Globus pallidus (tissue), 1 donor: ENCODE results near the gene ATXN1.

Experiments
- DNase-seq: peaks from one replicate; pipeline ENCODE4 v3.0.0-alpha.2; 2015; ENCODE audit warnings: low spot score

The ATXN1 gene

GRCh38 chr6:16360365-16360764, 400.9 kb downstream of the ATXN1 start:
- DNase-seq, result no peak

GRCh38 chr6:16359563-16359962, 401.7 kb downstream of the ATXN1 start:
- DNase-seq, result no peak

- no peak for DNase-seq
These were observed 402.6 kb downstream of the ATXN1 start for GRCh38 chr6:16358531-16359138.

DNA sequence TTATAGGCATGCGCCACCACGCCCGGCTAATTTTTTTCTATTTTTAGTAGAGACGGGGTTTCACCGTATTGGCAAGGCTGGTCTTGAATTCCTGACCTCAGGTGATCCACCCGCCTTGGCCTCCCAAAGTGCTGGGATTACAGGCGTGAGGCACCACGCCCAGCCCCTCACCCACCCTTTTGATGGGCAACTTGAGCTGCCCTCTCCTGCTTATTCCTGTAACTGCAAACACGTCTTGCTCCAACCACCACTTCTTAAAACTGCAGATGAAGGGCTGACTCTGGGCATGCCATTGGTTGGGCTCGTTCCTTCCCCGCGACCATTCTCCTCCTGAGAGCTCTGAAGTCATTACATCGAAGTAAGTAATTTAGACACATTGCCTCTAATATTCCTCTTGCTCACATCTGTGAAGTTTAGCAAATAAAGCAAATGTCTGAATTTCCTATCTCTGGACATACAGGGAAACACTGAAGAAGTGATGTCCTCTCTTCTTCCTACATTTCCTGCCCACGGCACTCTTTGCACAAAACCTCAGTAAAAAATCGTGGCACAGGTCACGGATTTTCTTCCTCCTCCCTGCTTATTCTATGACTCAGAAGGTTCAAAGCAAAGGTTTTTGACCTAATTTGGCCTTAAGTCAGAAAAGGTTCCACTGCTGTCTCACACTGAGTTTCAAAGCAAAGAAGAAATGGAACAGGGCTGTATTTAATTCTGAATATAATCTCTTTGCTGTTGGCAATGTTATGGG, 405.4 kb downstream of the ATXN1 start:
- no peak for DNase-seq

GRCh38 chr6:16355238-16355637, 406.0 kb downstream of the ATXN1 start:
- DNase-seq, result no peak

DNA sequence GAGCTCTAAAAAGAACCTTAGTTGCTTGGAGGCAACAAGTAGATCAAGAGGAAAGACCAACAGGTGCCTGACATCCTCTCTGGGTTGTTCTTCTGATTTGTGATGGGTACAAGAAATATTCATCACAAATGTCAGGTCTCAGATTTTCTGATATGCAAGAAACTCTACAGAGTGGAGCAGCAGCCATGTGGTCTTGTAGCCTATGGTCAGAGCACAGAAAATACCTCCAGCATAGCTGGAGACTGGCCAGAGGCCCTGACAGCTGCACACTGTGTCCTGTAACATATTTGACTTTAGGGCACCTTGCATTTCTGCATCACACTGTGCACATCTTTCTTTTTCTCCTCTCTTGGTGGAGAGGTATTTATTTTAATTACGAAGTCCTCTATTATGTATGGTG, 406.6 kb downstream of the ATXN1 start:
- DNase-seq, result no peak

DNA sequence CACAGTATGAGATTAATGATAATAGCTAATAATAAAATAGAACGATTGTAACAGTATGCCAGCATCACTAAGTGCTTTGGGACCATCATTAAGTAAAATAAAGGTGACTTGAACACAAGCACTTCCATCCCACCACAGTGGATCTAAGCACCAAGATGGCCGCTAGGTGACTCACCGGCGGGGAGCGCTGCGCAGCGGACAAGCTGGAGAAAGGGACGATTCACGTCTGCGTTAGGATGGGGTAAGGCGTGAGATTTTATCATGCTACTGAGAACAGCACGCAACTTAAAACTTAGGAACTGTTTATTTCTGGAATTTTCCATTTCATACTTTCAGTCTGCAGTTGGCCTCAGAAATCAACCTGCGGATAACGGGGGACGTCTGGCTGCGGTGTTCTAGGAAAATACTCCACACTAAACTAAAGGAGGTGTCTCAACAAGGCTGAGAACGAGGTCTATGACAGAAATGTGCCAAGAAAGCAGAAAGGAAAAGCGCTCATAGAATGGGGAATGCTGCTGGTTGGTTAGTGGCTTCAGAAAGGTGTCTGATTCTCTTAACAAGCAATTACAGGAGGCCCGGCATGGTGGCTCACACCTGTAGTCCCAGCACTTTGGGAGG, 408.3 kb downstream of the ATXN1 start:
- no peak for DNase-seq

- no peak for DNase-seq
These were observed 409.0 kb downstream of the ATXN1 start for GRCh38 chr6:16352258-16352635.

DNA sequence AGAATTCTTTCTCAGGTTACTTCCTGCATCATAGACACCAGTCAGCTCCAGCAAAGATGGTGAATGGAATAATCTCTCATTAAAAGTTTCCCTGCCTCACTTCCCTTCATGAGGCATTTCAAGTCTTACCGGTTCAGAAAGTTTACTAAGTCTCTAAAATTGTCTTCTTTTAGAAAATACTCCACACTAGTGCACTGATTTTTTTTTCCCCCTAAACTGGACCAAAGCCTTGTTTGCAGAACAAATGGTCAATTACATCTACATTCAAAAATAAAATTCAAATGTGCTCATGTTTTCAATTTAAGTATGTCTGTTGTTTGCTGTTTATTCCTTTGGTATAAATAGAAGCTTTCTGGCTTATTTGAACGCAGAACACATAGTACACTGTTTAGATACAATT, 411.7 kb downstream of the ATXN1 start:
- no peak for DNase-seq

DNA sequence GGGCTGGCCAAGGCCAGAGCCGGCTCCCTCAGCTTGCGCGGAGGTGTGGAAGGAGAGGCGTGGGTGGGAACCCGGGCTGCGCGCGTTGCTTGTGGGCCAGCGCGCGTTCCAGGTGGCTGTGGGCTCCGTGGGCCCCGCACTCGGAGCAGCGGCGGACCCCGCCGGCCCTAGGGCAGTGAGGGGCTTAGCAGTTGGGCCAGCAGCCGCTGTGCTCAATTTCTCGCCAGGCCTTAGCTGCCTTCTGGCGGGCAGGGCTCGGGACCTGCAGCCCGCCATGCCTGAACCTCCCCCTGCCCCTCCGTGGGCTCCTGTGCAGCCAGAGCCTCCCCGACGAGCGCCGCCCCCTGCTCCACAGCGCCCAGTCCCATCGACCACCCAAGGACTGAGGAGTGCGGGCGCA, 414.4 kb downstream of the ATXN1 start:
- DNase-seq, result no peak

DNA sequence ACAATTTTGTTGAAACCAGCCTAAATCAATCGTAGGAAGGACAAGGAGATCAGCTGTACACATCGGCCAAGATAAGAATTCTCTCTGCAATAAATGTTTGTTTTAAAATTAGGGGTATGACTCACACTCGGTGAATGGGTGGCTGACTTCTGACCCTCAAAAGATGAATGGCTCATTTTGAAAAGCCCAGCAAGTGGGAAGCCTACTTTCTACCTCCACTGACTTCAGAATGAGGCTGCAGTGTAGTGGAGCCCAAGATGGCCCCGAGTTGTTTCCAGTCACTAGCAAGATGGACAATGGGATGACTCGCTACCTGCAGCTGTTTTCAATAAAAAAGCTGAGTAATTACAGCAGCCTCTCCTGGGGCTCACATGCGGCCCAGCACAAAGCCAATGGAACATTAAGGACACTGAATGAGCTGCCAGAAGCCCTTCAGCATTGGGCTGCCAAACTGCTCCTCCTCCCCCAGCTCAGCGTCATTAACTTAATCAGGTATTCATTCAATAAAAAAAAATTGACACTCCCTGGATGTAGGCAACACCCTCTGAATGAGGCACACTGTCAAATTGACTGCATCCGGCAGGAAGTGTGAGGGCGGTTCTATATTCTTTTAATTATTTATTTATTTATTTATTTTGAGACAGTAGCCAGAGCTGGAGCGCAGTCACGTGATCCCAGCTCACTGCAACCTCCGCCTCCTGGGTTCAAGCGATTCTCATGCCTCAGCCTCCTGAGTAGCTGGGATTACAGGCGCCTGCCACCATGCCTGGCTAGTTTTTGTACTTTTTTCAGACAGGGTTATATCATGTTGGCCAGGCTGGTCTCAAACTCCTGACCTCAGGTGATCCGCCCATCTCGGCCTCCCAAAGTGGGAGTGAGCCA, 415.6 kb downstream of the ATXN1 start:
- no peak for DNase-seq

GRCh38 chr6:16344756-16345155, 416.5 kb downstream of the ATXN1 start:
- no peak for DNase-seq

GRCh38 chr6:16343593-16343992, 417.7 kb downstream of the ATXN1 start:
- no peak for DNase-seq

DNA sequence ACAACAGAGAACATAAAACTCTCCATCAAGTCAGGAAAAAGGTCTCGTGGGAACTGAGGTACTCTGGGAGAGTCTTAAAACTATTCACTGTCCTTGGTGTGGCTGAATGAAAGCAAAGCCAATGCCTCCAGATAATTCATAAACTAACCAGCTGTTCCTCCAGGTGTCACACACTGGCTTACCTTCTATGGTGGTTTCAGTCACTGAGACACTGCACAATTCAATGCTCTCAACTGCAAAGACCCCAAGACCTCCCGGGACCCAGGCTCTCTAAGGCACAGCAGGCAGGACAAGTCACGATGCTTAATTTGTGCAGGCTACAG, 422.0 kb downstream of the ATXN1 start:
- no peak for DNase-seq

GRCh38 chr6:16338577-16339264, 422.5 kb downstream of the ATXN1 start:
- DNase-seq, result no peak

DNA sequence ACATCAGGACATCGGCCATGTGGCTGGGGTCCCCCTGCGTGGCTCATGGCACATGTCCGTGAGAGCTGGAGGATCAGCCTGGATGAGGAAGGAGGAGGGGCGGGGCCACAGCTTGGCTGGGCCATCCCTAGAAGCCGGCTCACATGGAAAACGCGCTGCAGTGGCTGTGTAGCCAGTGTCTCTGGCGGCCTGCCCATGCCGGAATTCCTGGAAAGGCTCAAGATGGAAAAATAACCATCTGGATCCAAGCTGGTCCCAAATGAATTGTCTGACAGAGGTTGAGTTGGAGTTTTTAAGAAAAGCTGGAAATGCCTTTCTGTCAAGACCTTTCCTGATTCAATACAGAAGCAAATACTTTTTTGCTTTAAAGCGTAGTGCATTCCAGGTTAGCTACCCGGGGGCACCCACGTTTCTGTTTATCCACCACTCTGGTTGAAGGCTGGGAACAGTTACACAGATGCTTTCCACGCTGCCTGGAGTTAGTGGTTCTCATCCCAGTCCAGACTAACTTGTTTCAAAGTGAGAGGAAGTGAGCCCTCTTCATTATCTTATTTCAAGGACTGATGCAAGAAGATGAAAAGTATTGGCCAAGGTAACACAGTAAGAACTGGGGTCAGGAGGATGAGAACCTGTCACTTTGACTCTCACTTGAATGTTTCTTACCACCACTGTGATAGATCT, 423.8 kb downstream of the ATXN1 start:
- no peak for DNase-seq

- no peak for DNase-seq
These were observed 424.4 kb downstream of the ATXN1 start for GRCh38 chr6:16336911-16337294.

GRCh38 chr6:16336056-16336818, 425.0 kb downstream of the ATXN1 start:
- DNase-seq, result no peak

DNA sequence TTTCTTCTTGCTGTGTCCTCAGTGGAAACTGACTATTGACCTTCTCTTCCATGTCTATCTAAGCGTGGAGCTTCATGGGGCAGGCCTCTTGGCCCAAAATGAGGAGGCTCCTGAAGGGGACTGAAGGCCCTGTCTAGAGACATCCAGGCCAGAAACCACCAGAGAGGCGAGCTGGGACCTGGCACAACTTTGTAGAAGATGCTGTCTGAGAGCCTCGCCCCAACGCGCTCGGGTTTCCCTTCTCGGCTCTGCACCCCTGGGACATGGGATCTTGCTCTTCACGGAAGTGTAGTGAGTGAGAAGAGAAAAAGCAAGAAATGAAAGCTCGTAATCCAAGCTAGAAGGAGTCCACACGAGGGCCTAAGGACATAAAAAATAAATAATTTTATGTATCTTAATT, 426.1 kb downstream of the ATXN1 start:
- no peak for DNase-seq

- DNase-seq, result no peak
These were observed 426.6 kb downstream of the ATXN1 start for GRCh38 chr6:16334671-16335070.

DNA sequence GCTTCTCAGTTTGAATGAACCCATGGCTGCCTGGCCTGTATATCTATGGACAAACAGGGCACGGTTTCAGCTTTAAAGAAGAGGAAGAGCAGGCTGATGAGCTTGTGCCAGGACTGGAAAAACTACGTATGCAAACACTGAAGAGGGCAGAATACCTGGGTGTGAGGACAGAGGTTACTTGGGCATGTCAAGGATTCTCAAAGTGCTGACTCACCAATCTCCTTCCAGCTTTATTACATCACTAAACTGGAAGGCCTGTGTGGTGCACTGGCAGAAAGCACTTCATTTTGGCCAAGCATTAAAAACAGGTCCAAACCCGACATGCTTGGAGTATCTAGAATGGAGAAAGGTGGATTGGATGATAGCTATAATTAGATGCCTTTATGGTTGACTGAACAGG, 427.7 kb downstream of the ATXN1 start:
- no peak for DNase-seq
